ENCODE data around the gene PARD6B. TPM values are rescaled to one million over a fixed set of nuclear protein-coding genes. Genes with fewer than 3 reads are reported as not detected.
"Not testable (repeated sequence)": the region's sequence is repeated elsewhere in the genome, so short reads cannot be mapped to it uniquely, and the experiment has no call there.

Gene PARD6B
- total RNA-seq, 1 donor from 2014 or later, result 52.2 TPM

DNA sequence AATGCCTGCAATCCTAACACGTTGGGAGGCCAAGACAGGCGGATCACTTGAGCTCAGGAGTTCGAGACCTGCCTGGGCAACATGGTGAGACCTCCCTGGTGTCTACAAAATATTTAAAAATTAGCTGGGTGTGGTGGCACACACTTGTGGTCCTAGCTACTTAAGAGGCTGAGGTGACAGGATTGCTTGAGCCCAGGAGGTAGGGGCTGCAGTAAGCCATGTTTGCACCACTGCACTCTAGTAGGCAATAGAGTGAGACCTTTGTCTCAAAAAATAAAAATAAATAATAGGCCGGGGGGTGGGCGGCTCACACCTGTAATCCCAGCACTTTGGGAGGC, 21.8 kb upstream of the PARD6B start:
- TF ChIP-seq, protein P1, sequence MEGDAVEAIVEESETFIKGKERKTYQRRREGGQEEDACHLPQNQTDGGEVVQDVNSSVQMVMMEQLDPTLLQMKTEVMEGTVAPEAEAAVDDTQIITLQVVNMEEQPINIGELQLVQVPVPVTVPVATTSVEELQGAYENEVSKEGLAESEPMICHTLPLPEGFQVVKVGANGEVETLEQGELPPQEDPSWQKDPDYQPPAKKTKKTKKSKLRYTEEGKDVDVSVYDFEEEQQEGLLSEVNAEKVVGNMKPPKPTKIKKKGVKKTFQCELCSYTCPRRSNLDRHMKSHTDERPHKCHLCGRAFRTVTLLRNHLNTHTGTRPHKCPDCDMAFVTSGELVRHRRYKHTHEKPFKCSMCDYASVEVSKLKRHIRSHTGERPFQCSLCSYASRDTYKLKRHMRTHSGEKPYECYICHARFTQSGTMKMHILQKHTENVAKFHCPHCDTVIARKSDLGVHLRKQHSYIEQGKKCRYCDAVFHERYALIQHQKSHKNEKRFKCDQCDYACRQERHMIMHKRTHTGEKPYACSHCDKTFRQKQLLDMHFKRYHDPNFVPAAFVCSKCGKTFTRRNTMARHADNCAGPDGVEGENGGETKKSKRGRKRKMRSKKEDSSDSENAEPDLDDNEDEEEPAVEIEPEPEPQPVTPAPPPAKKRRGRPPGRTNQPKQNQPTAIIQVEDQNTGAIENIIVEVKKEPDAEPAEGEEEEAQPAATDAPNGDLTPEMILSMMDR (IDR thresholded peaks at IDR 0.05; ENCODE audit: unreplicated experiment), result no peak
- no peak for DNase-seq (ENCODE audit: low spot score in 2 of 2, unreplicated experiment in 2 of 2)
- Mint-ChIP-seq H3K9me3 (no peaks in the 10 kb centered on the region), H3K4me3 (no peak overlapping the region), H3K27me3 (ENCODE audit: low read depth) (no peaks in the 10 kb centered on the region), H3K4me1 (peaks cover 49% of the 10 kb centered on the region), H3K27ac (no peak overlapping the region), H3K36me3 (no peaks in the 10 kb centered on the region)

DNA sequence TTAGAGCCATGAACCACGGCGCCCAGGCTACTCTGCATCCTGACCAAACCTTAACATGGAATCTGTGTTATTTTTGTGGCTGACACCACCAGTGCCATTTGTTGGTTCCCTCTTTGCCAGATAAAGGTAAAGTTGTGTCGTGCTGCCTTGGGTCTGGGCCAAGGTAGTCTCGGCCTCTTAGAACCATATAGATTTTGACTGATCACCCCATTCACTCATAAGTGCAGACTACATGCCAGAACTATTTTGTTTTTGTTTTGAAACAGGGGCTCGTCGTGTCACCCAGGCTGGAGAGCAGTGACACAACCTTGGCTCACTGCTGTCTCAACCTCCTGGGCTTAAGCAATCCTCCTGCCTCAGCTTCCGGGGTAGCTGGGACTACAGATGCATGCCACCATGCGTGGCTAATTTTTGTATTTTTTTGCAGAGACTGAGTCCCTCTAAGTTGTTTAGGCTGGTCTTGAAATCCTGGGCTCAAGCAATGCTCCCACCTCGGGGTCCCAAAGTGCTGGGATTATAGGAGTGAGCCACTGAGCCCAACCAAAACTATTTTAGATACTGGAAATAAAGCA, 20.8 kb upstream of the PARD6B start:
- H3K9me3 Mint-ChIP-seq, result no peaks in the 10 kb centered on the region
- DNase-seq (ENCODE audit: low spot score in 2 of 2, unreplicated experiment in 2 of 2), result no peak
- H3K36me3 Mint-ChIP-seq, result no peaks in the 10 kb centered on the region
- peaks cover 44% of the 10 kb centered on the region for H3K4me1 Mint-ChIP-seq
- no peak overlapping the region for H3K4me3 Mint-ChIP-seq
- H3K27ac Mint-ChIP-seq, result peak overlapping the region; percentile 94
- TF ChIP-seq, protein P1 (IDR thresholded peaks at IDR 0.05; ENCODE audit: unreplicated experiment), result no peak
- H3K27me3 Mint-ChIP-seq (ENCODE audit: low read depth), result no peaks in the 10 kb centered on the region

DNA sequence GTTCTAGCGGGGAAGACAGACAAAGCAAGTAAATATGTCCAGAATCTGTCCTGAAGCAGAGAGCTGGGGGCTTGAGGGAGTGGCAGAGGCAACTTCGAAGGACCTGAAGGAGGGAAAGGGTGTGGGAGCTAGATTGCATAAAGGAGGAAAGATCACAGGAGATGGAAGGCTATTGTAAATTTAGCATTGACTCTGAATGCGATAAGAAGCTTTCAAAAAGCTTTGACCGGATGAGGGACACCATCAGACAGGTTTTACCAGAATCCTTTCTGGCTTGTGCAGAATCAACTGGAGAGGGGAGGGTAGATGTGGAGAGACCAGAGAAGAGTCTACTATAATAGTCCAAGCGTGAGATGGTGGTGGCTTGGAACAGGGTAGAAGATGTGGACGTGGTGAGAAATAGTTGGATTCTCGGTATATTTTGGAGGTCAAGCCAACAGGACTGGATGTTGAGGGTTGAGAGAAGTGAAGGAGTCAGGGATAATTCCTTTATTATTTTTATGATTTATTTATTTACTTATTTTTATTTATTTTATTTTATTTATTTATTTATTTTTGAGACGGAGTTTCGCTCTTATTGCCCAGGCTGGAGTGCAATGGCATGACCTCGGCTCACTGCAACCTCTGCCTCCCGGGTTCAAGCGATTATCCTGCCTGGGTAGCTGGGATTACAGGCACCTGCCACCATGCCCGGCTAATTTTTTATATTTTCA, 20.1 kb upstream of the PARD6B start:
- TF ChIP-seq, protein P1 (IDR thresholded peaks at IDR 0.05; ENCODE audit: unreplicated experiment), result no peak
- H3K4me1 Mint-ChIP-seq, result peaks cover 44% of the 10 kb centered on the region
- H3K9me3 Mint-ChIP-seq, result no peaks in the 10 kb centered on the region
- H3K27ac Mint-ChIP-seq, result peak overlapping the region; percentile 94
- H3K36me3 Mint-ChIP-seq, result no peaks in the 10 kb centered on the region
- H3K4me3 Mint-ChIP-seq, result peak overlapping the region; percentile 7
- DNase-seq (ENCODE audit: low spot score in 2 of 2, unreplicated experiment in 2 of 2), result no peak
- H3K27me3 Mint-ChIP-seq (ENCODE audit: low read depth), result no peaks in the 10 kb centered on the region

DNA sequence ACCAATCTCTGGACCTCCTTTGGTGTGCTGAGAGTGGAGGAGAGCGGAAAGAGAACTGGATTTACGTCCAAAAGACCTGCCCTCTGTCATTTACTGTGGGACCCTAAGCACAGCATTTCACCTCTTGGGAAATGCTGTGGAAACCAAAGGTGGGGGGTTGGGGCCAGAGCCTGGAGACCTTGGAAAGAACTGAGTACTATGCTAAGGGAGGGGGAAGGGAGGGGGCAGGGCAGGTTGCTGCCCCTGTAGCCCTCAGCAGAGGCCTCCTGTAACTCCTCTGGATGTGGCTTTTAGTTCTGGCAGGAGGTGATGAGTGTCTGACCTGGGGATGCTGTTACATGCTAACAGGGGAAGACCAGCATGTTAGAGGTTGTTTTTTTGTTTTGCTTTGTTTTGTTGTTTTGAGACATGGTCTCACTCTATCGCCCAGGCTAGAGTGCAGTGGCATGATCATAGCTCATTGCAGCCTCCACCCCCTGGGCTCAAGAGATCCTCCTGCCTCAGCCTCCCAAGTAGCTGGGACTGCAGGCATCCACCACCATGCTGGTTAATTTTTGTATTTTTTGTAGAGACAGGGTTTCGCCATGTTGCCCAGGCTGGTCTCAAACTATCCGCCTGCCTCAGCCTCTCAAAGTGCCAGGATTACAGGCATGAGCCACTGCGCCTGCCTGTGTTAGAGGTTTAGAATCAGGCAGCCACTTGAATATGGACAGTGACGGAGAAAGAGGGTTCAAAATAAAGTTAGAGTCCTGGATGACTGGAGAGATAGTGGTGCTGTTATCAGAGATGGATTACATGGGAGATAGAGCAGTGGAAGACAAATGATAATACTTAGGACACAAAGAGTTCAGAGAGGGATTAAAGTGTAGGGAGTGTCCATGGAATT, 18.4 kb upstream of the PARD6B start:
- H3K36me3 Mint-ChIP-seq, result no peaks in the 10 kb centered on the region
- no peak overlapping the region for H3K4me3 Mint-ChIP-seq
- no peaks in the 10 kb centered on the region for H3K9me3 Mint-ChIP-seq
- no peaks in the 10 kb centered on the region for H3K27me3 Mint-ChIP-seq (ENCODE audit: low read depth)
- H3K27ac Mint-ChIP-seq, result peak overlapping the region; percentile 85
- TF ChIP-seq, protein P1 (IDR thresholded peaks at IDR 0.05; ENCODE audit: unreplicated experiment), result no peak
- peaks cover 42% of the 10 kb centered on the region for H3K4me1 Mint-ChIP-seq
- no peak for DNase-seq (ENCODE audit: low spot score in 2 of 2, unreplicated experiment in 2 of 2)

DNA sequence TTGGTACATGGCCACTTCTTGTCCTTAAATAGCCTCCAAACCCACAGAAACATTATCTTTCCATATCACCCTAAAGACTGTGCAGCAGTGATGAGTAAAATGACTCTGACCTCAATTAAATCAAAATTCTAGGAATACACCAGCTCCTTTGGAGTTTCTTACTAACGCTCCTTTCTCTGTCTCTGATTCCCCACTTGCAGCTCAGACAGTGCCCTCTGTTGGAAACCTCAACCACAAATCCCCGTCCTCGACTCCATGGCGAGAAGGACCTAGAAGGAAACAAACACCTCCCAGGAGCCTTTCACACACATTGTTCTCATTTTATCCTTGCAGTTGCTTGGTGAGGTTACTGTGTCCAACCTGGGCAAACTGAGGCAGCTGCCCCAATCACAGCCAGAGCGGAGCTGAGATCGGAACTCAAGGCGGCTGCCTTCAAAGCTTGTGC, 17.7 kb upstream of the PARD6B start:
- no peaks in the 10 kb centered on the region for H3K27me3 Mint-ChIP-seq (ENCODE audit: low read depth)
- TF ChIP-seq, protein P1 (IDR thresholded peaks at IDR 0.05; ENCODE audit: unreplicated experiment), result no peak
- DNase-seq (ENCODE audit: low spot score in 2 of 2, unreplicated experiment in 2 of 2), result no peak
- H3K27ac Mint-ChIP-seq, result peak overlapping the region; percentile 85
- H3K4me3 Mint-ChIP-seq, result no peak overlapping the region
- no peaks in the 10 kb centered on the region for H3K36me3 Mint-ChIP-seq
- no peaks in the 10 kb centered on the region for H3K9me3 Mint-ChIP-seq
- peaks cover 48% of the 10 kb centered on the region for H3K4me1 Mint-ChIP-seq

DNA sequence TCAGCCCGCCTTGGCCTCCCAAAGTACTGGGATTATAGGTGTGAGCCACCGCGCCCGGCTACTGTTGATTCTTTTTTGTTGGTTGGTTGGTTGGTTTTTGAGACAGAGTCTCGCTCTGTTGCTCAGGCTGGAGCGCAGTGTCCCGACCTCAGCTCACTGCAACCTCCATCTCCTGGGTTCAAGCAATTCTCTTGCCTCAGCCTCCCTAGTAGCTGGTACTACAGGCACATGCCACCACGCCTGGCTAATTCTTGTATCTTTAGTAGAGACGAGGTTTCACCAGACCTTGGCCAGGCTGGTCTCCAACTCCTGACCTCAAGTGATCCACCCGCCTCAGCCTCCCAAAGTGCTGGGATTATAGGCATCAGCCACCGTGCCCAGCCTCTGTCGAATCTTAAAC, 17.0 kb upstream of the PARD6B start:
- not testable (repeated sequence) for H3K27me3 Mint-ChIP-seq (ENCODE audit: low read depth); DNase-seq (ENCODE audit: low spot score in 2 of 2, unreplicated experiment in 2 of 2); H3K4me3 Mint-ChIP-seq; H3K36me3 Mint-ChIP-seq; H3K9me3 Mint-ChIP-seq
- H3K27ac Mint-ChIP-seq, result peak overlapping the region; percentile 85
- peaks cover 44% of the 10 kb centered on the region for H3K4me1 Mint-ChIP-seq
